ENCODE results near the gene KLHL22.
"Not testable (repeated sequence)": the region's sequence is repeated elsewhere in the genome, so short reads cannot be mapped to it uniquely, and the experiment has no call there.

Gene KLHL22

DNA sequence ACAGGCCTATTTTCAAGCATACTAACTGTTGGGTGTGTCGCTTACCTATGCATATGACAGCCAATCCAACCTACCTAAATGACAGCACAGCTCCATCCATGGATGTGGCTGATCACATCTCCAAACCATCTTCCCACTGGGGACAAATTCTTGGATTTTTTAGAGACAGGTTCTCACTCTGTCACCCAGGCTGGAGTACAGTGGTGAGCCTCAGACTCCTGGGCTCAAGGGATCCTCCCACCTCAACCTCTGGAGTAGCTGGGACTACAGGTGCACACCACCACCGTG lies 76.0 kb downstream of the KLHL22 start:
- DNase-seq (ENCODE audit: low spot score): no peak

DNA sequence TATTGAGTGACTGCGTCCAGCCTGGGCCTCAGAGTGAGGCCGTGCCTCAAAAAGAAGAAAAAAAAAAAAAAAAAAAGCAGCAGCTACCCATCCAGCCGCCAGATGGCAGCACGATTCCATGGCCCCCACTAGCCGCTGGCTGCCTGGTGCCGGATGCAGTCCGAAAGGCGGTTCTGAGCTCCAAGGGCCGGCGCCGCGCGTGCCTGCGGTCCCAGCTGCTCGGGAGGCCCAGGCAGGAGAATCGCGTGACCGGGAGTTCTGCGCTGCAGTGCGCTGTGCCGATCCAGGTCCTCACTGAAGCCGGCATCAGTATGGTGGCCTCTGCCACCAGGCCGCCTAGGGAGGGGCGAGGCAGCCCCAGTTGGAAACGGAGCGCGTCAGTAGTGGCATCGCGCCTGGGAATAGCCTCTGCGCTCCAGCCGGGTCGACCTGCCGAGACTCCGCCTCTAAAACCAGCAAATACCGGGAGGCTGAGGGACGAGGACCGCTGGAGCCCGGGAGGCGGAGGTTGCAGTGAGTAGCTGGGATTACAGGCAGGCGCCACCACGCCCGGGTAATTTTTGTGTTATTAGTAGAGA lies 77.3 kb downstream of the KLHL22 start:
- DNase-seq (ENCODE audit: low spot score): peak; percentile 85

DNA sequence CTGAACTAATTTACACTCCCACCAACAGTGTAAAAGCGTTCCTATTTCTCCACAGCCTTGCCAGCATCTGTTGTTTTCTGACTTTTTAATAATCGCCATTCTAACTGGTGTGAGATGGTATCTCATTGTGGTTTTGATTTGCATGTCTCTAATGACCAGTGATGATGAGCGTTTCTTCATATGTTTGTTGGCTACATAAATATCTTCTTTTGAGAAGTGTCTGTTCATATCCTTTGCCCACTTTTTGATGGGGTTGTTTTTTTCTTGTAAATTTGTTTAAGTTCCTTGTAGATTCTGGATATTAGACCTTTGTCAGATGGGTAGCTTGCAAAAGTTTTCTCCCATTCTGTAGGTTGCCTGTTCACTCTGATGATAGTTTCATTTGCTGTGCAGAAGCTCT lies 79.9 kb downstream of the KLHL22 start:
- DNase-seq (ENCODE audit: low spot score): not testable (repeated sequence)

DNA sequence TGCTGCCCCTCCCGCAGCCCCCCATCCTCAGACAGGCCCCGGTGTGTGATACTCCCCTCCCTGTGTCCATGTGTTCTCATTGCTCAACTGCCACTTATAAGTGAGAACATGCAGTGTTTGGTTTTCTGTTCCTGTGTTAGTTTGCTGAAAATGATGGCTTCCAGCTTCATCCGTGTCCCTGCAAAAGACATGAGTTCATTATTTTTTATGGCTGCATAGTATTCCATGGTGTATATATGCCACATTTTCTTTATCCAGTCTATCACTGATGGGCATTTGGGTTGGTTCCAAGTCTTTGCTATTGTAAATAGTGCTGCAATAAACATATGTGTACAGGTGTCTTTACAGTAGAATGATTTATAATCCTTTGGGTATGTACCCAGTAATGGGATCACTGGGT lies 80.4 kb downstream of the KLHL22 start:
- not testable (repeated sequence) for DNase-seq (ENCODE audit: low spot score)

DNA sequence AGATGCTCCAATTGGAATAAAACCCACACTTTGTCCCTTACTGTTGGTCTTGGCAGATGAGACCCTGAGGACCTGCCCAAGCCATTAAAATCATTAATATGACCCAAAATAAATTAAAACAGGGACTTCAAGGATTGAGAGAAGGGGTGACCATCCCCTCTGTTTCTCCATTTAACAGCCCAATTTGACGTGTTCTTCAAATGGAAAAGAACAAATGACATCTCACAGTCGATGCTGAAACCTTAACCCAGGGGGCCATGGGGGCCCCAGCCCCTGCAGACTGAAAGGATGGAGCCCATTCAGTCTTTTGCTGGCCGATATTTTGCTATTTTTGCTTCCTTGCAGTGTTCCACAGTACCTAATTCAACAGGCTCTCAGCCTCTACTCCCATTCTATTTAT lies 81.1 kb downstream of the KLHL22 start:
- DNase-seq (ENCODE audit: low spot score): no peak

DNA sequence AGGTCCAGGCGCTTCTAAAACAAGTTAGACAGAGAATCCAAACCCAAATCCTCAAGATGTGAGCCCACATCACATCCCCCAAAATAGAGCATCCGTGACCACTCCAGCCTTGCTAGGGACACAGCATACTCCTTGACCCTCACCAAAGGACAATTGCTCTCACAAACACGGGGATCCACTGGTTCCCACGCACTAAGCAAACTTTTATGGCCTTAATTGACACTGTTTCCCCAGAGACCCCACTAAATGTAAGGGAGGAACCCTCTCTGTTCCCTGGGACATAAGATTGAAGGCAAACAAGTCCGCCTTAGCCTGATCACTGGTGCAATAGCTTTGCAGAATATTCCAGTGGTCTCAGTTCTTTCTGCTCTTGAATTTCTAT lies 81.5 kb downstream of the KLHL22 start:
- no peak for DNase-seq (ENCODE audit: low spot score)

DNA sequence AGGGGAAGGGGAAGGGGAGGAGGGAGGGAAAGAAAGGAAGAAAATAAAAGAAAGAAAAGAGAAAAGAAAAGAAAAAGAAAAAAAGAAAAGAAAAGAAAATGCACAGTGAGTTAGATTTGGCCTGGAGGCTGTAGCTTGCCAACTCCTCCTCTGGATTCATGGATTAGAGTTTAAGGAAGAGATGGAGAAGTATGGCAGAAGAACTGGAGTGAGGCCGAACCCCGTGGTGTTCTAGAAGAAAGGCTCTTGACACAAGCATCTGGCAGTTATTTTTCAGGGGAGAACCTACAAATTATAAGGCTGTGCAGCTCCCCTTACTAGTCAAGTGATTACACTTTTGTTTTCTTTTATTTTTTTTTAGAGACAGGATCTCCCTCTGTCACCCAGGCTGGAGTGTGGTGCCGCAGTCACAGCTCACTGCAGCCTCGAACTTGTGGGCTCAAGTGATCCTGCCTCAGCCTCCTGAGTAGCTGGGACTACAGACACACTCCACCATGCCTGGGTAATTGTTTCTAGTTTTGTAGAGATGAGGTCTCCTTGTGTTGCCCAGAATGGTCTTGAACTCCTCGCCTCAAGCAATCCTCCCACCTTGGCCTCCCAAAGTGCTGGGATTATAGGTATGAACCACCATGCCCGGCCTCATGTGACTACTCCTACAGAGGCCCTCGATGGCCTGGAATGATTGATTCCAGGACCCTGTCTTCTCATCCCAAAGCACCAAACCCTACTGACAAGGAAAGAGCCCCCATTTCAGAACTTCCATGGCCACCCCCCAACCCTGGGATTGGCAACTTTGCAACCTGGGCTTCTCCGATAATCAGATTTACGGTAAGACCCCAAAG lies 82.2 kb downstream of the KLHL22 start:
- no peak for DNase-seq (ENCODE audit: low spot score)

DNA sequence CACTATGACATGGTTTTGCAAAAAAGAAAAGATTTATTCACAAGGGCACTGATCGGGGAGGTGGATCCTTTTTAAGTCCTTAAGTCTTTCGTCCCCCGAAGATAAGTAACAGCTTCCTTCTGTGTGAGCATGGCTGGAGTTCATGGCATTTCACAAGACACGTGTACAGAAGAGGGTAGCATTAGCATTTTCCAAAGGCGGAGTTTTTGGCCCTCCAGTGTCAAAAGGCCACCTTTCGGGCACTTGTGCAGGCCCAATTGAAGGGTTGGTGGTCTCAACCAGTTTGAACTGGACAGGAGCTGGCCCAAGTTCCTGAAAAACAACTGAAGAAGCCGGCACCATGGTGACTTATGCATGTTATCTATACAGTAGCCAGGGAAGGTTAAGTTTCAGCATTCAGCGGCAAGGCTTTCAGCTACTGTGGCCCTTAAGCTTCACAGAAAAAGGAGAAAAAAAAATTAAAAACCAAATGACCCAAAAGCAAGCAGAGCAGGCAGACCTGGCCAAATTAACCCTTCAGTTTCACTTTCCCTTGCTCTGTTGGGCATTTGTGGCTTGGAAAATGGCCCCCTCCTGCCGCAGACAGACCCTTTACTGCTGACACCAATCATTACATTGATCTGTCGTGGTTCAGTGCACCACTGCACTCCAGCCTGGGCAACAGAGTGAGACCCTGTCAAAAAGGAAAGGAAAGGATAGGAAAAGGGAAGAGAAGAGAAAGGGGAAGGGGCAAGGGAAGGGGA lies 83.0 kb downstream of the KLHL22 start:
- no peak for DNase-seq (ENCODE audit: low spot score)

DNA sequence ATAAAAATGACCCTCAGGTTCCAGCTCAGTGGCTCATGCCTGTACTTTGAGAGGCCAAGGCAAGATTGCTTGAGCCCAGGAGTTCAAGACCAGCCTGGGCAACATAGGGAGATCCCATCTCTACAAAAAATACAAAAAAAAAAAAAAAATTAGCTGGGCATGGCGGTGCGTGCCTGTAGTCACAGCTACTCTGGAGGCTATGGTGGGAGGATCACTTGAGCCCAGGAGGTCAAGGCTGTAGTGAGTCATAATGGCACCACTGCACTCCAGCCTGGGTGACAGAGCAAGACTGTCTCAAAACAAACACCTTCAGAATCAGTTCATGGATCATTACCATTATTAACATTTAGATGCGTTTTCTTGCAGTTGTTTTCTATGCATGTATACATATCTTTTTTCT lies 86.2 kb downstream of the KLHL22 start:
- DNase-seq (ENCODE audit: low spot score): not testable (repeated sequence)

DNA sequence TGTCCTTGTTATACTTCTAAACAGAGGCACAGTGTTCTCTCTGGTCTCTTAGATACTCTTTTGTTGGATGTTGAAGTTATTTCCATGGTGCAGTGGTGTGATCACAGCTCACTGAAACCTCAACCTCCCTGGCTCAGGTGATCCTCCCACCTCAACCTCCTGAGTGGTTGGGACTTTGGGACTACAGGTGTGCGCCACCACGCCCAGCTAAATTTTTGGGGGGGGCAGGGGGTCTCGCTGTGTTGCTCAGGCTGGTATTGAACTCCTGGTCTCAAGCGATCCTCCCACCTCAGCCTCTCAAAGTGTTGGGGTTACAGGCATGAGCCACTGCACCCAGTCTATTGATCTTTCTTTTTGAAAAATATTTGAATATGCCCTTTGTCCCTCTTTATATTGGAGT lies 86.7 kb downstream of the KLHL22 start:
- no peak for DNase-seq (ENCODE audit: low spot score)

DNA sequence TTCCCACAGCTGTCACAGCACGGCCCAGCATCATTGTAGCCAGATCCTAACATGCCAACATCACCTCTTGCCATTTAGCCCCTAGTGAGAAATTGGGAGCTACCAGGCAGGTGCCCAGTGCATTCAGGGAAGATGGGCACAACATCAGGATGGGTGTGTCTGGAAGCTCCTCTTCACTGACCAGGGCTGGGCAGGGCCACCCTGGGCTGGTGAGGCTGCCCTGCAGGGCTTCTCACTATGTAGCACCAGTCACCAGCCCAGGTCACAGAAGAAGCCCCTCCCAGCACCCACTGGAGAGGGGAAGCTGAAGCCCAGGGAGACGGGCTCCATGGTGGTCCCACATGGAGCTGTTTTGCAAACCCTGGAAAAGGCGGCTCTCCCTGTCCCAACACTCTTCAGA lies 87.8 kb downstream of the KLHL22 start:
- DNase-seq (ENCODE audit: low spot score): no peak

DNA sequence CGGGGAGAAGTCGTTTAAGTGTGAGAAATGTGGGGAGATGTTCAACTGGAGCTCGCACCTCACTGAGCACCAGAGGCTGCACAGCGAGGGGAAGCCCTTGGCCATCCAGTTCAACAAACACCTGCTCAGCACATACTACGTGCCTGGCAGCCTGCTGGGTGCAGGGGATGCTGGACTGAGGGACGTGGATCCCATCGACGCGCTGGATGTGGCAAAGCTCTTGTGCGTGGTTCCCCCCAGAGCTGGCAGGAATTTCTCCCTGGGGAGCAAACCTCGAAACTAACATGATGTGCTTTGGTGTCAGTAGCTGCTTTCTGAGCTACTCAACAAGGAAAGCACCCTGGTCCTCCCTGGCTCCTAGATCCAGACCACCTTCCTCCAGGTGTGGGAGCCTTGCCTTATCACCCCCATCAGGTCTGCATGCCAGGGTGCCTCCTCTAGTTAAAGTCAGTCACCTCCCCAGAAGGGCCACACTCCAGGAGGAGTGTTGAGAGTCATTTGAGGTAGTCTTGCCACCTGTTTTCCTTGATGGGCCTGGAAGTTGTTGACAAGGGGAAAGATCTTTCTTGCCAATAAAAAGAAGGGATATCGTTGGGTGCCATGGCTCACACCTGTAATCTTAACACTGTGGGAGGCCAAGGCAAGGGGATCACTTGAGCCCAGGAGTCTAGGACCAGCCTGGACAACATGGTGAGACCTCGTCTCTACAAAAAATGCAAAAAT lies 88.7 kb downstream of the KLHL22 start:
- DNase-seq (ENCODE audit: low spot score): no peak

DNA sequence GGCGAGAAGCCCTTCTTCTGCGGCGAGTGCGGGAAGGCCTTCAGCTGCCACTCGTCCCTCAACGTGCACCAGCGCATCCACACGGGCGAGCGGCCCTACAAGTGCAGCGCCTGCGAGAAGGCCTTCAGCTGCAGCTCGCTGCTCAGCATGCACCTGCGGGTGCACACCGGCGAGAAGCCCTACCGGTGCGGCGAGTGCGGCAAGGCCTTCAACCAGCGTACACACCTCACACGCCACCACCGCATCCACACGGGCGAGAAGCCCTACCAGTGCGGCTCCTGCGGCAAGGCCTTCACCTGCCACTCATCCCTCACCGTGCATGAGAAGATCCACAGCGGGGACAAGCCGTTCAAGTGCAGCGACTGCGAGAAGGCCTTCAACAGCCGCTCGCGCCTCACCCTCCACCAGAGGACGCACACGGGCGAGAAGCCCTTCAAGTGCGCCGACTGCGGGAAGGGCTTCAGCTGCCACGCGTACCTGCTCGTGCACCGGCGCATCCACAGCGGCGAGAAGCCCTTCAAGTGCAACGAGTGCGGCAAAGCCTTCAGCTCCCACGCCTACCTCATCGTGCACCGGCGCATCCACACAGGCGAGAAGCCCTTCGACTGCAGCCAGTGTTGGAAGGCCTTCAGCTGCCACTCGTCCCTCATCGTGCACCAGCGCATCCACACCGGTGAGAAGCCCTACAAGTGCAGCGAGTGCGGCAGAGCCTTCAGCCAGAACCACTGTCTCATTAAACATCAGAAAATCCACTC lies 89.5 kb downstream of the KLHL22 start:
- no peak for DNase-seq (ENCODE audit: low spot score)

DNA sequence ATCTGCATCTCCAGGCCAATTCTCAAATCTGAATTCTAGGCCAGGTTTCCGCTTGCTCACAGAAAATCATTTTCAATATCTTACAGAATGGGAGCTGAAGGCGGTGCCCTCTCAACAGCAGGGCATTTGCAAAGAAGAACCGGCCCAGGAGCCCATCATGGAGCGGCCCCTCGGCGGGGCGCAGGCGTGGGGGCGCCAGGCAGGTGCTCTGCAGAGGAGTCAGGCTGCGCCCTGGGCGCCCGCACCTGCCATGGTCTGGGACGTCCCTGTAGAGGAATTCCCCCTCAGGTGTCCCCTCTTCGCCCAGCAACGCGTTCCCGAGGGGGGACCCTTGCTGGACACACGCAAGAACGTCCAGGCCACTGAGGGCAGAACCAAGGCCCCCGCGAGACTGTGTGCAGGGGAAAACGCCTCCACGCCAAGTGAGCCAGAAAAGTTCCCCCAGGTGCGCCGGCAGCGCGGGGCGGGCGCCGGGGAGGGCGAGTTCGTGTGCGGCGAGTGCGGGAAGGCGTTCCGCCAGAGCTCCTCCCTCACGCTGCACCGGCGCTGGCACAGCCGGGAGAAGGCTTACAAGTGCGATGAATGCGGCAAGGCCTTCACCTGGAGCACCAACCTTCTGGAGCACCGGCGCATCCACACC lies 90.2 kb downstream of the KLHL22 start:
- DNase-seq (ENCODE audit: low spot score): no peak

DNA sequence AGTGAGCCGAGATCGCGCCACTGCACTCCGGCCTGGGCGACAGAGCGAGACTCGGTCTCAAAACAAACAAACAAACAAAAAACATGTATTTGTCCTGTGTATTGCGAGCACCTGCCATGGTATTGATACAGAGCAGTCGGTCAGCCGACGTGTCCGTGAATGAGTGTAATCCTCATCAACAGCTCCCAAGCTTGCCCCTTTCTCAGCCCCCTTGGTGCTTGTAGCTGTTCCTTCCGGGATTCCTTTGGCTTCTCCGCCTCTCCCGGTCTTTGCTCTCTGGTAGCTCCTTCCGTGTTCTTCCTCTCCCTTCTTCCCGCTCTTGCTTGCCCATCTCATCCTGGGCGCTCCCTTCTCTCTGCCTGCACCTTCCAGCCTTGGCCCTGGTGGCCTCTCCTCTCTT lies 90.7 kb downstream of the KLHL22 start:
- DNase-seq (ENCODE audit: low spot score): no peak

DNA sequence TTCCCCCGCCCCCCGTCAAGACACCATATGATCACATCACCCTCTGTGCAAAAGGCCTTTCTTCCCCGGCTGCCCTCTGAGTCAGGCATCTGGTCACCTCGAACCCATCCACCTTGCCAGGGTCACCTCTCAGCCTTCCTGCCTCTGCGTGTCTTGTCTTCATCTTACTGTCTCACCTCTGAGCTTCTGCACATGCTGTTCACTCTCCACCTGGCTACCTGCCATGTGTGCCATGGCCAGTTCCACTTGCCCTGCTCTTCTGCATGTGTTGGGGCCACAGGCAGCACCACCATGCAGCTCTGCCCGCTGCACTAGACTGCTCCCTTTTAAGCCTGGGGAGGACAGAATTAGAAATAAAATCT lies 91.8 kb downstream of the KLHL22 start:
- no peak for DNase-seq (ENCODE audit: low spot score)

DNA sequence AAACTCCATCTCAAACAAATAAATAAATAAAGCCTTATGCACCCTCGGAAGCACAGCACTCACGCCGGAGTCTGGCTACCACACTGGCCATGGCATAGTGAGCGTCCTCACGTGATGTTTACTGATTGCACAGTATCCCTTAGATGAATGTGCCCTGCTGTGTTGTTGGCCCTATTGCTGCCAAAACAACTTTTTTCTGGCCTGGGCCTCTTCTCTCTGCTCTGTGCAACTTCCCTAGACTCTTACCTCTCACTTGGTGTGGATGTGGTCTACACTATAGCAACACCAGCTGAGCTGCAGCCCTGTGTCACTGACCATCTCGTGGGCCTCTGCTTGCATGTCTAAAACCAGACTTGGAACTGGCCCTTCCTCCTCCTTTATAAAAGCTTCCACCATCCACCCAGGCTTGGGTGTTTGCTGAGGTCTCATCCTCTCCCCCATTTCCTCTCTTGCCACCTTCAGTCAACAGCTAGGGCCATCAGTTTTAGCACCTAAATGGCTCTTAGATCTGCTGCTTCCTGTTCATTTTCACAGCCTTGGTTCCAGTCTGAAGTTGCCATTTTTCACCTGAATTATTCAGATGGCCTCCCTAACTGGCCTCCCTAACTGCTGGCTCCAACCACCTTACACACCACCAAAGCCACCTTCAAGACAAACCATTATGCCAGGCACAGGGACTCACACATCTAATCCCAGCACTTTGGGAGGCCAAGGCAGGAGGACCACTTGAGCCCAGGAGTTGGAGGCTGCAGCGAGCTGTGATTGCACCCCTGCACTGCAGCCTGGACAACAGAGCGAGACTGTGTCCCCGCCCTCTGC lies 92.4 kb downstream of the KLHL22 start:
- DNase-seq (ENCODE audit: low spot score): no peak

DNA sequence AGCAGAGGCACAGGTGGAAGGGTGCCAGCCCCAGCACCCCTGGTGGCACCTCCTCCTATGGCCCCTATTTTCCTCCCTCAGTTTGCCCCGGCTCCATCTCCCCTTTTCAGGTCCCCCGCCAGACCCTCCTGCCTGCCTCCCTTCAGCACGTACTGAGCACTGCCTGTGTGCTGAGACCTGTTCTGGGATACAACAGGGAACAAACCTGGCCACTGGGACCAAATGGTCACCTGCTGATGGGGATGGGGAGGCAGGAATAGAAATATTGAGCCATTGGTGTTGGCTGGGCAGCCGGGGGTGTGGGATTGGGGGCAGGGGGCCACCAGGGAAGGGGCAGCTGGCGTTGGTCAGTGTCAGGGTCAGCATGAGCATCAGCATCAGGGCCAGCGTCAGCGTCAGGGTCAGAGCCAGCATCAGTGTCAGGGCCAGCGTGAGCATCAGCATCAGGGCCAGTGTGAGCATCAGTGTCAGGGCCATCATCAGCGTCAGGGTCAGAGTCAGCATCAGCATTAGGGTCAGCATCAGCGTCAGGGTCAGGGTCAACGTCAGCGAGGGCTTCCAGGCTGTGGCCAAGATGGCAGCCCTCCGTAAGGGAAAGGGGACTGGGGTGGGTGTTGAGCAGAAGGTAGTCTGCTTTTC lies 94.1 kb downstream of the KLHL22 start:
- no peak for DNase-seq (ENCODE audit: low spot score)

DNA sequence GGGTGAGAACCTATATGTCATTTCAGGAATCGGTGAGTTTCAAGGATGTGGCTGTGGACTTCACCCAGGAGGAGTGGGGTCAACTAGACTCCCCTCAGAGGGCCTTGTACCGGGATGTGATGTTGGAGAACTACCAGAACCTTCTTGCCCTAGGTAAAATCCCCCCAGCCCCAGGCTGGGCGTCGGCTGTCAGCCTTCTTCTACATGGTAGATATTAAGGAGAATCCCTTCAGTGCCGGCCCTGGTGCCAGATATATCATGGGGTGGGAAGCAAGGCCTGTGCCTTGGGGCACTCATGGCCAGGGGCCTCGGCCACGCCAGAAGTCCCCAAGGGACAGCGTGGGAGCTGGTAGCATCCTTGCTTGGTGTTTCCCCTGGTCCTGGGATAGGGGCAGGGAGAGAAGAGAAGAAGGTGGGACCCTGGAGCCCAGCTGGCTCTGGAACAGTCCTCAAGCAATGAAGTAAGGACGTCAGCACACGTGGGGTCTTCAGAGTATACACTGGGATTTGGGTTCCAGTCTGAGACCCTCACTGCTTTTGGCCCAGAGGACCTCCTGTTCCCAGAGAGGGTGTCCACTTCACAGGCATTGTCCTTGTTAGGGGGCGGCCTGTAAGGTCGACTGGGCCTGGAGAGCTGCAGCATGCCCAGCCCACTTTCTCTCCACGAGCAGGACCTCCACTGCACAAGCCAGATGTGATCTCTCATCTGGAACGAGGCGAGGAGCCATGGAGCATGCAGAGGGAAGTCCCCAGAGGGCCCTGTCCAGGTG lies 94.8 kb downstream of the KLHL22 start:
- no peak for DNase-seq (ENCODE audit: low spot score)
